GM23338 (cell line): ENCODE measurements around the gene ZC3H13. TPM values are rescaled to one million over a fixed set of nuclear protein-coding genes. Genes with fewer than 3 reads are reported as not detected.
A peak's percentile ranks its signal among the peaks of the same experiment; 100 is the strongest.

Source experiments
- ATAC-seq: fragments of 200-7000 bp; cut with Tn5 transposase; 3 replicates; pipeline ENCODE4 v1.9.1; 2020
- DNase-seq: peaks from one replicate; pipeline ENCODE4 v3.0.0-alpha.2; 2015; ENCODE audit warnings: low spot score
- H2AFZ ChIP-seq: fragments of 200-600 bp; sonication (generic); 2 replicates; pipeline ENCODE4 v1.8.0; 2016; ENCODE audit warnings: antibody characterized with exemption, mild to moderate bottlenecking, moderate library complexity
- H3F3A ChIP-seq: fragments of 200-600 bp; sonication (generic); replicated peaks from 2 replicates; pipeline ENCODE4 v1.8.0; 2017; ENCODE audit warnings: antibody characterized with exemption, mixed run types, low read depth
- H3K27ac ChIP-seq: fragments of 200-600 bp; sonication (generic); 2 replicates; pipeline ENCODE4 v1.6.1; 2016; ENCODE audit warnings: low read depth
- H3K27me3 ChIP-seq: fragments of 200-600 bp; sonication (generic); 2 replicates; pipeline ENCODE4 v1.8.0; 2016; ENCODE audit warnings: mild to moderate bottlenecking, mixed run types, moderate library complexity; ENCODE audit not compliant: insufficient read depth
- H3K36me3 ChIP-seq: fragments of 200-600 bp; sonication (generic); 2 replicates; pipeline ENCODE4 v1.8.0; 2016; ENCODE audit warnings: mild to moderate bottlenecking; ENCODE audit not compliant: insufficient read depth
- H3K4me1 ChIP-seq: fragments of 200-600 bp; sonication (generic); 2 replicates; pipeline ENCODE4 v1.8.0; 2016; ENCODE audit warnings: mild to moderate bottlenecking, moderate library complexity; ENCODE audit not compliant: insufficient read depth
- H3K4me2 ChIP-seq: fragments of 200-600 bp; sonication (generic); 2 replicates; pipeline ENCODE4 v1.7.1; 2017; ENCODE audit warnings: mixed run types
- H3K4me3 ChIP-seq: fragments of 200-600 bp; sonication (generic); 2 replicates; pipeline ENCODE4 v1.6.1; 2016; ENCODE audit warnings: mixed run types
- H3K79me2 ChIP-seq: fragments of 200-600 bp; sonication (generic); replicated peaks from 2 replicates; pipeline ENCODE4 v1.8.0; 2017; ENCODE audit warnings: mild to moderate bottlenecking; ENCODE audit not compliant: insufficient read depth
- H3K9me2 ChIP-seq: fragments of 200-600 bp; sonication (generic); 2 replicates; pipeline ENCODE4 v1.8.0; 2017; ENCODE audit not compliant: insufficient read depth
- H4K20me1 ChIP-seq: fragments of 200-600 bp; sonication (generic); replicated peaks from 2 replicates; pipeline ENCODE4 v1.8.0; 2017; ENCODE audit warnings: mild to moderate bottlenecking; ENCODE audit not compliant: insufficient read depth
- H3K27ac Mint-ChIP-seq: 2 replicates; pipeline ENCODE4 v1.8.0; 2020; ENCODE audit warnings: inconsistent platforms, mild to moderate bottlenecking, moderate library complexity, mixed read lengths
- H3K27me3 Mint-ChIP-seq: 3 replicates; pipeline ENCODE4 v1.8.0; 2022; ENCODE audit warnings: low read depth, mild to moderate bottlenecking, moderate library complexity, mixed read lengths, inconsistent platforms; ENCODE audit not compliant: insufficient read depth, poor library complexity
- H3K36me3 Mint-ChIP-seq: 3 replicates; pipeline ENCODE4 v1.8.0; 2021; ENCODE audit warnings: low read depth, mild to moderate bottlenecking, inconsistent platforms, moderate library complexity, mixed read lengths
- H3K4me1 Mint-ChIP-seq: 3 replicates; pipeline ENCODE4 v1.8.0; 2020; ENCODE audit warnings: mild to moderate bottlenecking, inconsistent platforms, mixed read lengths
- H3K4me3 Mint-ChIP-seq: 3 replicates; pipeline ENCODE4 v1.8.0; 2021; ENCODE audit warnings: moderate library complexity, mild to moderate bottlenecking, inconsistent platforms, mixed read lengths
- H3K9me3 Mint-ChIP-seq: 3 replicates; pipeline ENCODE4 v1.8.0; 2020; ENCODE audit warnings: moderate library complexity, mild to moderate bottlenecking, inconsistent platforms, mixed read lengths
- CREB1 ChIP-seq: fragments of 250-450 bp; sonication (Bioruptor Pico); IDR thresholded peaks from 2 replicates; pipeline ENCODE4 v1.5.0; 2020; ENCODE audit warnings: low read depth, mild to moderate bottlenecking, moderate library complexity
- EZH2 ChIP-seq: fragments of 200-600 bp; sonication (generic); IDR thresholded peaks from one replicate; pipeline ENCODE4 v1.8.0; 2017; ENCODE audit warnings: antibody characterized with exemption, mild to moderate bottlenecking, low read depth; ENCODE audit not compliant: unreplicated experiment
- EZH2phosphoT487 ChIP-seq: fragments of 200-600 bp; sonication (generic); IDR thresholded peaks from one replicate; pipeline ENCODE4 v1.8.1; 2018; ENCODE audit warnings: antibody characterized with exemption; ENCODE audit not compliant: unreplicated experiment
- JUNB ChIP-seq: IDR thresholded peaks from one replicate; pipeline ENCODE4 v1.6.1; 2016; ENCODE audit warnings: antibody characterized with exemption; ENCODE audit not compliant: unreplicated experiment
- NANOG ChIP-seq: IDR thresholded peaks from 2 replicates; pipeline ENCODE4 v1.6.1; 2016; ENCODE audit warnings: antibody characterized with exemption, borderline replicate concordance
- POLR2AphosphoS5 ChIP-seq: IDR thresholded peaks from 2 replicates; pipeline ENCODE4 v1.6.1; 2016; ENCODE audit warnings: antibody characterized with exemption, low read depth
- STAT1 ChIP-seq: IDR thresholded peaks from one replicate; pipeline ENCODE4 v1.6.1; 2016; ENCODE audit warnings: antibody characterized with exemption; ENCODE audit not compliant: unreplicated experiment
- ZNF114 ChIP-seq: fragments of 250-450 bp; sonication (Bioruptor Pico); IDR thresholded peaks from 2 replicates; pipeline ENCODE4 v1.5.0; 2020; ENCODE audit warnings: mild to moderate bottlenecking, moderate library complexity
- ZNF331 ChIP-seq: fragments of 250-450 bp; sonication (Bioruptor Pico); IDR thresholded peaks from 2 replicates; pipeline ENCODE4 v1.5.0; 2020; ENCODE audit warnings: low read depth, mild to moderate bottlenecking, moderate library complexity
- polyA plus RNA-seq: library from polyadenylated mRNA; unstranded; fragments of >200 nt; fragmentation: Nextera tagmentation; extraction: Ambion mirVana; gene quantifications from 2 replicates; pipeline ENCODE4 v1.2.1, GENCODE V29; 2016
- total RNA-seq: library from RNA; depleted of rRNA; stranded (reverse); fragments of >200 nt; shearing (Covaris generic); gene quantifications from 2 replicates; pipeline ENCODE4 v1.2.3, GENCODE V29; 2014
- TF ChIP-seq, protein P1 (sequence below): IDR thresholded peaks from 2 replicates; pipeline ENCODE4 v1.6.1; 2016; ENCODE audit warnings: antibody characterized with exemption
- TF ChIP-seq, protein P2 (sequence below): fragments of 250-450 bp; sonication (Bioruptor Pico); IDR thresholded peaks from 2 replicates; pipeline ENCODE4 v1.5.0; 2020; ENCODE audit warnings: mild to moderate bottlenecking, moderate library complexity
- TF ChIP-seq, protein P3 (sequence below), 2 experiments: fragments of 200-600 bp in 1 of 2; sonication (generic) in 1 of 2; conservative IDR thresholded peaks; 2 replicates each; pipeline versions ENCODE4 v1.5.1 to v1.6.1; 2016 to 2017; ENCODE audit warnings: antibody characterized with exemption in 2 of 2, low read depth in 2 of 2, mild to moderate bottlenecking in 2 of 2, moderate library complexity in 1 of 2

ZC3H13 gene
- total and polyA plus RNA-seq, 2 experiments from 2014 or later = 39.6 to 125 TPM

DNA sequence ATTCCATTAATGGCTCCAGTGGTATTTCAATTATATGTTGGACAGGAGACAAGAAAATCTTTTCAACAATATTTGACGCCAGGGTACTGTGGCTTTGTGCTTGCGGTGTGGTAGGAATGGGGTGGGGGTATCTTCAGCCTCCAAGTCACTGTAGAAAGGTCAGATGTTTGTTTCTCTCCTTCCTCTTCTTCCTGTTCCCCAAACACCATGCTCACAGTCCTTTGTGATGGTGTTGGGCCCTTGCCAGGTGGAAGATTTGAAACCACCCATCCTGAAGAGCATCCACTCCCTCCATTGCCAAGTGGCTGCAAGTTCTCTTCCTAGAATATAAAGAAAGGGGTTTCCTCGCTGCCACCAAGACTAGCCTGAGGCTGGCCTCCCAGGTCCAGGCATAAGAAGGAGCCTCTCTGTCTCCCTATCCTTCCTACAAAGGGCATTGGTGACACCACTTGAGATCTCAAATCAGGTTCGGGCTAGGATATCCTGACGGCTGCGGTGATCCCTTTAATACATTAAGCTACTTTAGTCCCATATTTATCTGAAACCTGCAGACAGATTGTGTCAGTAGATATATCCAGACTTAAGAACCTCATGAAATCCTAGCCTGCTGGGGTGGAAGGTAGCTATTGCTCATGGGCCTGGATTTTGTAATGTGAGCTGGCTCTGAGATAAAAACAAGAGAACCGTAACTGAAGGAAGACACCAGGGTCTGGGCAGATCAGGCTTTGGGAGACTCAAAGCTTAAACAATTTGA is 136.7 kb downstream of the ZC3H13 start:
- Mint-ChIP-seq H3K27ac (no peak overlapping the region), H3K4me3 (no peak overlapping the region), H3K9me3 (no peaks in the 10 kb centered on the region), H3K27me3 (no peaks in the 10 kb centered on the region), H3K36me3 (no peaks in the 10 kb centered on the region), H3K4me1 (no peaks in the 10 kb centered on the region)
- H3K27me3 ChIP-seq = no peaks in the 10 kb centered on the region
- H4K20me1 ChIP-seq = no peaks in the 10 kb centered on the region
- no peak overlapping the region for H3K4me3 ChIP-seq
- no peaks in the 10 kb centered on the region for H3K36me3 ChIP-seq
- ATAC-seq (no peak), DNase-seq (no peak)
- no peaks in the 10 kb centered on the region for H3K4me1 ChIP-seq
- H3K27ac ChIP-seq = no peak overlapping the region
- no peaks in the 10 kb centered on the region for H3K79me2 ChIP-seq
- TF ChIP-seq EZH2 = no peak
- no peaks in the 10 kb centered on the region for H3F3A ChIP-seq
- H3K9me2 ChIP-seq = no peaks in the 10 kb centered on the region; the same call in 1 of the 2 replicates
- peak overlapping the region; percentile 52; the same call in 1 of the 2 replicates for H2AFZ ChIP-seq
- H3K4me2 ChIP-seq = no peak overlapping the region

DNA sequence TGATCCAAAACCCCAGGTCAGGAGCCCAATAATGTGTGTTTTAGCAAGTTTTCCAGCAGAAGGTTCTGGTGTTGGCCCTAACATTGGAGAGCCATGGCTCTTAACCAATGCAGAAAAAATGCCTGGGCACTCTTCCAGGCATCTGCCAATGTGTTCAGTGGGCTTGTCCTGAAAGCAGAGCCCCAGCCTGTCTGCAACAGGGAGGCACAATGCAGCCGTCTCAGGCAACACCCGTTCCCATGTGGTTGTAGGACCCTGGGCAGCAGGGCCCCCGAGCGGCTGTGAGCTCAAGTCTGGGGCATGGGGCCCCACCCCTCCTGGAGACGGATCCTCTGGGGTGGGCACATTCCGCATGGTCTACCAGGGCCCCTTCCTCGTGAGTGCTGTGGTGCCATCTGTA is 142.9 kb downstream of the ZC3H13 start:
- H3K27me3 ChIP-seq = no peaks in the 10 kb centered on the region
- H3K4me1 Mint-ChIP-seq = peaks cover 7% of the 10 kb centered on the region
- no peak for TF ChIP-seq ZNF114 (CRISPR knock-in tag)
- no peak for TF ChIP-seq NANOG
- no peak for TF ChIP-seq EZH2
- TF ChIP-seq CREB1 (CRISPR knock-in tag) = no peak
- TF ChIP-seq POLR2AphosphoS5 = no peak
- TF ChIP-seq JUNB = no peak
- TF ChIP-seq STAT1 = no peak
- no peak for TF ChIP-seq EZH2phosphoT487
- no peak for TF ChIP-seq ZNF331 (CRISPR knock-in tag)
- TF ChIP-seq, protein P1, sequence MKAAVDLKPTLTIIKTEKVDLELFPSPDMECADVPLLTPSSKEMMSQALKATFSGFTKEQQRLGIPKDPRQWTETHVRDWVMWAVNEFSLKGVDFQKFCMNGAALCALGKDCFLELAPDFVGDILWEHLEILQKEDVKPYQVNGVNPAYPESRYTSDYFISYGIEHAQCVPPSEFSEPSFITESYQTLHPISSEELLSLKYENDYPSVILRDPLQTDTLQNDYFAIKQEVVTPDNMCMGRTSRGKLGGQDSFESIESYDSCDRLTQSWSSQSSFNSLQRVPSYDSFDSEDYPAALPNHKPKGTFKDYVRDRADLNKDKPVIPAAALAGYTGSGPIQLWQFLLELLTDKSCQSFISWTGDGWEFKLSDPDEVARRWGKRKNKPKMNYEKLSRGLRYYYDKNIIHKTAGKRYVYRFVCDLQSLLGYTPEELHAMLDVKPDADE = no peak
- TF ChIP-seq, protein P2, sequence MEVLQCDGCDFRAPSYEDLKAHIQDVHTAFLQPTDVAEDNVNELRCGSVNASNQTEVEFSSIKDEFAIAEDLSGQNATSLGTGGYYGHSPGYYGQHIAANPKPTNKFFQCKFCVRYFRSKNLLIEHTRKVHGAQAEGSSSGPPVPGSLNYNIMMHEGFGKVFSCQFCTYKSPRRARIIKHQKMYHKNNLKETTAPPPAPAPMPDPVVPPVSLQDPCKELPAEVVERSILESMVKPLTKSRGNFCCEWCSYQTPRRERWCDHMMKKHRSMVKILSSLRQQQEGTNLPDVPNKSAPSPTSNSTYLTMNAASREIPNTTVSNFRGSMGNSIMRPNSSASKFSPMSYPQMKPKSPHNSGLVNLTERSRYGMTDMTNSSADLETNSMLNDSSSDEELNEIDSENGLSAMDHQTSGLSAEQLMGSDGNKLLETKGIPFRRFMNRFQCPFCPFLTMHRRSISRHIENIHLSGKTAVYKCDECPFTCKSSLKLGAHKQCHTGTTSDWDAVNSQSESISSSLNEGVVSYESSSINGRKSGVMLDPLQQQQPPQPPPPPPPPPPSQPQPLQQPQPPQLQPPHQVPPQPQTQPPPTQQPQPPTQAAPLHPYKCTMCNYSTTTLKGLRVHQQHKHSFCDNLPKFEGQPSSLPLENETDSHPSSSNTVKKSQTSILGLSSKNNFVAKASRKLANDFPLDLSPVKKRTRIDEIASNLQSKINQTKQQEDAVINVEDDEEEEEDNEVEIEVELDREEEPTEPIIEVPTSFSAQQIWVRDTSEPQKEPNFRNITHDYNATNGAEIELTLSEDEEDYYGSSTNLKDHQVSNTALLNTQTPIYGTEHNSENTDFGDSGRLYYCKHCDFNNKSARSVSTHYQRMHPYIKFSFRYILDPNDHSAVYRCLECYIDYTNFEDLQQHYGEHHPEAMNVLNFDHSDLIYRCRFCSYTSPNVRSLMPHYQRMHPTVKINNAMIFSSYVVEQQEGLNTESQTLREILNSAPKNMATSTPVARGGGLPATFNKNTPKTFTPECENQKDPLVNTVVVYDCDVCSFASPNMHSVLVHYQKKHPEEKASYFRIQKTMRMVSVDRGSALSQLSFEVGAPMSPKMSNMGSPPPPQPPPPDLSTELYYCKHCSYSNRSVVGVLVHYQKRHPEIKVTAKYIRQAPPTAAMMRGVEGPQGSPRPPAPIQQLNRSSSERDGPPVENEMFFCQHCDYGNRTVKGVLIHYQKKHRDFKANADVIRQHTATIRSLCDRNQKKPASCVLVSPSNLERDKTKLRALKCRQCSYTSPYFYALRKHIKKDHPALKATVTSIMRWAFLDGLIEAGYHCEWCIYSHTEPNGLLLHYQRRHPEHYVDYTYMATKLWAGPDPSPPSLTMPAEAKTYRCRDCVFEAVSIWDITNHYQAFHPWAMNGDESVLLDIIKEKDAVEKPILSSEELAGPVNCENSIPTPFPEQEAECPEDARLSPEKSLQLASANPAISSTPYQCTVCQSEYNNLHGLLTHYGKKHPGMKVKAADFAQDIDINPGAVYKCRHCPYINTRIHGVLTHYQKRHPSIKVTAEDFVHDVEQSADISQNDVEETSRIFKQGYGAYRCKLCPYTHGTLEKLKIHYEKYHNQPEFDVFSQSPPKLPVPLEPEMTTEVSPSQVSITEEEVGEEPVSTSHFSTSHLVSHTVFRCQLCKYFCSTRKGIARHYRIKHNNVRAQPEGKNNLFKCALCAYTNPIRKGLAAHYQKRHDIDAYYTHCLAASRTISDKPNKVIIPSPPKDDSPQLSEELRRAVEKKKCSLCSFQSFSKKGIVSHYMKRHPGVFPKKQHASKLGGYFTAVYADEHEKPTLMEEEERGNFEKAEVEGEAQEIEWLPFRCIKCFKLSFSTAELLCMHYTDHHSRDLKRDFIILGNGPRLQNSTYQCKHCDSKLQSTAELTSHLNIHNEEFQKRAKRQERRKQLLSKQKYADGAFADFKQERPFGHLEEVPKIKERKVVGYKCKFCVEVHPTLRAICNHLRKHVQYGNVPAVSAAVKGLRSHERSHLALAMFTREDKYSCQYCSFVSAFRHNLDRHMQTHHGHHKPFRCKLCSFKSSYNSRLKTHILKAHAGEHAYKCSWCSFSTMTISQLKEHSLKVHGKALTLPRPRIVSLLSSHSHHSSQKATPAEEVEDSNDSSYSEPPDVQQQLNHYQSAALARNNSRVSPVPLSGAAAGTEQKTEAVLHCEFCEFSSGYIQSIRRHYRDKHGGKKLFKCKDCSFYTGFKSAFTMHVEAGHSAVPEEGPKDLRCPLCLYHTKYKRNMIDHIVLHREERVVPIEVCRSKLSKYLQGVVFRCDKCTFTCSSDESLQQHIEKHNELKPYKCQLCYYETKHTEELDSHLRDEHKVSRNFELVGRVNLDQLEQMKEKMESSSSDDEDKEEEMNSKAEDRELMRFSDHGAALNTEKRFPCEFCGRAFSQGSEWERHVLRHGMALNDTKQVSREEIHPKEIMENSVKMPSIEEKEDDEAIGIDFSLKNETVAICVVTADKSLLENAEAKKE (CRISPR knock-in tag) = no peak
- TF ChIP-seq, protein P3, sequence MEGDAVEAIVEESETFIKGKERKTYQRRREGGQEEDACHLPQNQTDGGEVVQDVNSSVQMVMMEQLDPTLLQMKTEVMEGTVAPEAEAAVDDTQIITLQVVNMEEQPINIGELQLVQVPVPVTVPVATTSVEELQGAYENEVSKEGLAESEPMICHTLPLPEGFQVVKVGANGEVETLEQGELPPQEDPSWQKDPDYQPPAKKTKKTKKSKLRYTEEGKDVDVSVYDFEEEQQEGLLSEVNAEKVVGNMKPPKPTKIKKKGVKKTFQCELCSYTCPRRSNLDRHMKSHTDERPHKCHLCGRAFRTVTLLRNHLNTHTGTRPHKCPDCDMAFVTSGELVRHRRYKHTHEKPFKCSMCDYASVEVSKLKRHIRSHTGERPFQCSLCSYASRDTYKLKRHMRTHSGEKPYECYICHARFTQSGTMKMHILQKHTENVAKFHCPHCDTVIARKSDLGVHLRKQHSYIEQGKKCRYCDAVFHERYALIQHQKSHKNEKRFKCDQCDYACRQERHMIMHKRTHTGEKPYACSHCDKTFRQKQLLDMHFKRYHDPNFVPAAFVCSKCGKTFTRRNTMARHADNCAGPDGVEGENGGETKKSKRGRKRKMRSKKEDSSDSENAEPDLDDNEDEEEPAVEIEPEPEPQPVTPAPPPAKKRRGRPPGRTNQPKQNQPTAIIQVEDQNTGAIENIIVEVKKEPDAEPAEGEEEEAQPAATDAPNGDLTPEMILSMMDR (conservative IDR thresholded peaks at IDR 0.05; ENCODE audit: low read depth in 2 of 2) = no peak

More for the DNA sequence above, 142.9 kb downstream of the ZC3H13 start:
- no peak for ATAC-seq
- H3K27me3 Mint-ChIP-seq = peaks cover 6% of the 10 kb centered on the region
- no peaks in the 10 kb centered on the region for H3K9me3 Mint-ChIP-seq
- no peak overlapping the region for H3K4me2 ChIP-seq
- no peak overlapping the region for H3K4me3 ChIP-seq
- no peak overlapping the region for H3K27ac Mint-ChIP-seq
- no peaks in the 10 kb centered on the region for H3F3A ChIP-seq
- no peak overlapping the region for H3K27ac ChIP-seq
- H3K36me3 ChIP-seq = no peaks in the 10 kb centered on the region
- 0 out of 2 replicates have a peak, but pooled peaks cover 2% of the 10 kb centered on the region for H3K9me2 ChIP-seq
- H3K36me3 Mint-ChIP-seq = no peaks in the 10 kb centered on the region
- no peak for DNase-seq
- no peak overlapping the region for H2AFZ ChIP-seq
- no peaks in the 10 kb centered on the region for H3K79me2 ChIP-seq
- no peaks in the 10 kb centered on the region for H4K20me1 ChIP-seq
- H3K4me1 ChIP-seq = no peaks in the 10 kb centered on the region
- H3K4me3 Mint-ChIP-seq = no peak overlapping the region
